Endothelial cell of umbilical vein (primary cell): ENCODE measurements around the gene DTNA. TPM values are rescaled to one million over a fixed set of nuclear protein-coding genes. Genes with fewer than 3 reads are reported as not detected.

Experiments
- BruUV-seq: library from RNA; stranded (reverse); fragments of 400-500 nt; replicated peaks from 2 replicates; lab custom pipeline; 2021; lab: Mats Ljungman, UMichigan
- CTCF ChIA-PET: fragments of 300-600, 350-600 bp; sonication (Branson Sonifier 250); formaldehyde crosslinking; loops from one replicate; lab custom pipeline; 2021; ENCODE audit warnings: antibody characterized with exemption, inconsistent platforms; lab: Charles Lee
- POLR2A ChIA-PET: fragments of 300-600, 350-600 bp; sonication (Branson Sonifier 250); formaldehyde crosslinking; loops from one replicate; lab custom pipeline; 2021; ENCODE audit warnings: antibody characterized with exemption, inconsistent platforms; lab: Charles Lee
- DNase-seq: peaks from one replicate; pipeline ENCODE4 v3.0.0-alpha.2; 2011; ENCODE audit warnings: low read depth, low spot score
- FAIRE-seq: peaks from 2 replicates; lab custom pipeline; 2011; peaks lifted over from hg19 to GRCh38; lab: Jason Lieb, UNC
- H2AFZ ChIP-seq: 2 replicates; pipeline ENCODE4 v1.6.0; 2012; ENCODE audit warnings: low read depth, low read length, control low read depth, inconsistent platforms
- H3K27ac ChIP-seq: 2 replicates; pipeline ENCODE4 v1.5.1; 2011; ENCODE audit warnings: low read depth, mild to moderate bottlenecking, control low read depth, low read length, moderate library complexity; ENCODE audit not compliant: insufficient read depth
- H3K27me3 ChIP-seq, 2 experiments: 2 replicates each; pipeline versions ENCODE4 v1.6.0 to v1.6.1; 2011; ENCODE audit warnings: low read length in 2 of 2, mixed read lengths in 1 of 2; ENCODE audit not compliant: control insufficient read depth in 2 of 2, insufficient read depth in 2 of 2
- H3K36me3 ChIP-seq, 2 experiments: 2 replicates in 1 of 2; 3 replicates in 1 of 2; pipeline ENCODE4 v1.5.1; 2011; ENCODE audit warnings: low read length in 2 of 2, mild to moderate bottlenecking in 1 of 2, moderate library complexity in 1 of 2; ENCODE audit not compliant: control insufficient read depth in 2 of 2, insufficient read depth in 2 of 2; ENCODE audit errors: extremely low read depth in 1 of 2
- H3K4me1 ChIP-seq: 3 replicates; pipeline ENCODE4 v1.5.1; 2011; ENCODE audit warnings: mild to moderate bottlenecking, low read length; ENCODE audit not compliant: control insufficient read depth, insufficient read depth; ENCODE audit errors: extremely low read depth
- H3K4me2 ChIP-seq: 2 replicates; pipeline ENCODE4 v1.6.1; 2011; ENCODE audit warnings: low read length, control low read depth, mixed read lengths; ENCODE audit not compliant: insufficient read depth
- H3K4me3 ChIP-seq, 3 experiments: fragments of 200-600 bp in 1 of 3; sonication (generic), shearing (Covaris generic) in 1 of 3; replicated peaks in 1 of 3; 2 replicates each; pipeline ENCODE4 v1.5.1; 2011 to 2016; ENCODE audit warnings: control low read depth in 3 of 3, low read length in 3 of 3, mild to moderate bottlenecking in 2 of 3, inconsistent platforms in 1 of 3, low read depth in 1 of 3, moderate library complexity in 1 of 3; ENCODE audit not compliant: insufficient read depth in 1 of 3
- H3K79me2 ChIP-seq: 2 replicates; pipeline ENCODE4 v1.6.0; 2012; ENCODE audit warnings: low read length, inconsistent platforms; ENCODE audit not compliant: control insufficient read depth, insufficient read depth
- H3K9ac ChIP-seq: replicated peaks from 2 replicates; pipeline ENCODE3; 2011; ENCODE audit warnings: low read length, control low read depth; ENCODE audit not compliant: insufficient read depth; ENCODE audit errors: extremely low read depth
- H3K9me1 ChIP-seq: replicated peaks from 3 replicates; pipeline ENCODE4 v1.6.0; 2011; ENCODE audit warnings: mild to moderate bottlenecking, low read length; ENCODE audit not compliant: control insufficient read depth, insufficient read depth; ENCODE audit errors: extremely low read depth
- H3K9me3 ChIP-seq: replicated peaks from 2 replicates; pipeline ENCODE4 v1.5.1; 2012; ENCODE audit warnings: low read length, inconsistent platforms; ENCODE audit not compliant: control insufficient read depth, insufficient read depth
- H4K20me1 ChIP-seq: replicated peaks from 2 replicates; pipeline ENCODE3; 2011; ENCODE audit warnings: mild to moderate bottlenecking, low read length; ENCODE audit not compliant: control insufficient read depth, insufficient read depth; ENCODE audit errors: extremely low read depth
- EZH2 ChIP-seq: IDR thresholded peaks from 2 replicates; pipeline ENCODE4 v1.6.1; 2012; ENCODE audit warnings: borderline replicate concordance, low read depth, mild to moderate bottlenecking, moderate library complexity, low read length, inconsistent platforms; ENCODE audit not compliant: severe bottlenecking
- FOS ChIP-seq: IDR thresholded peaks from 2 replicates; pipeline ENCODE4 v1.6.1; 2011; ENCODE audit warnings: mild to moderate bottlenecking, low read length, moderate library complexity, borderline replicate concordance; ENCODE audit not compliant: insufficient read depth
- GATA2 ChIP-seq: IDR thresholded peaks from 2 replicates; pipeline ENCODE4 v1.7.0; 2011; ENCODE audit warnings: low read depth, mild to moderate bottlenecking, moderate library complexity, mixed read lengths, low read length; ENCODE audit not compliant: insufficient read length, insufficient read depth
- JUN ChIP-seq: IDR thresholded peaks from 2 replicates; pipeline ENCODE4 v1.6.1; 2011; ENCODE audit warnings: borderline replicate concordance, low read depth; ENCODE audit not compliant: insufficient read length, insufficient read depth
- MYC ChIP-seq: IDR thresholded peaks from one replicate; pipeline ENCODE4 v1.6.1; 2011; ENCODE audit warnings: mild to moderate bottlenecking, low read depth, low read length
- POLR2A ChIP-seq: IDR thresholded peaks from 2 replicates; pipeline ENCODE4 v1.6.1; 2012; ENCODE audit warnings: low read depth, mild to moderate bottlenecking, control low read depth, low read length
- POLR2AphosphoS5 ChIP-seq: IDR thresholded peaks from 2 replicates; pipeline ENCODE4 v1.6.1; 2012; ENCODE audit warnings: low read depth, mild to moderate bottlenecking, control low read depth, low read length, moderate library complexity; ENCODE audit not compliant: insufficient read depth
- dilution Hi-C: fragments of 300-500 bp; cut with MboI; formaldehyde crosslinking; loops from one replicate; pipeline ENCODE4 v1.15.0; 2019; ENCODE audit warnings: low sequenced_read_pairs; ENCODE audit not compliant: extremely low pct_ligation_motif_present
- intact Hi-C: fragments of 100-400 bp; cut with micrococcal nuclease; formaldehyde crosslinking; loops from one replicate; pipeline ENCODE4 v1.10.0; 2022
- polyA plus RNA-seq, 4 experiments: library from polyadenylated mRNA; depleted of rRNA in 3 of 4; stranded (reverse) in 3 of 4; unstranded in 1 of 4; fragments of >200 nt; gene quantifications; 2 replicates each; pipeline versions ENCODE4 v1.2.1 to v1.2.3, GENCODE V29; 2011 to 2012; ENCODE audit warnings: missing spikeins in 1 of 4
- total RNA-seq: library from RNA; stranded (reverse); gene quantifications from 2 replicates; pipeline ENCODE4 v1.2.3, GENCODE V29; 2021
- TF ChIP-seq, protein P1 (sequence below): IDR thresholded peaks from 2 replicates; pipeline ENCODE4 v1.6.1; 2011; ENCODE audit not compliant: insufficient read depth, insufficient read length
- TF ChIP-seq, protein P2 (sequence below), 2 donors: IDR thresholded peaks; 1 replicate in 1 of 2; 2 replicates in 1 of 2; pipeline ENCODE4 v1.5.1; 2011; ENCODE audit warnings: low read length in 2 of 2, mild to moderate bottlenecking in 2 of 2, moderate library complexity in 2 of 2, control low read depth in 1 of 2, inconsistent platforms in 1 of 2, low read depth in 1 of 2; ENCODE audit not compliant: insufficient read depth in 1 of 2; ENCODE audit errors: extremely low read depth in 1 of 2

The DTNA gene
- total and polyA plus RNA-seq, 2 donors (not counting 3 experiments of a cell fraction or from before 2014, with no cell fraction given), result 6.6 to 15.3 TPM

DNA sequence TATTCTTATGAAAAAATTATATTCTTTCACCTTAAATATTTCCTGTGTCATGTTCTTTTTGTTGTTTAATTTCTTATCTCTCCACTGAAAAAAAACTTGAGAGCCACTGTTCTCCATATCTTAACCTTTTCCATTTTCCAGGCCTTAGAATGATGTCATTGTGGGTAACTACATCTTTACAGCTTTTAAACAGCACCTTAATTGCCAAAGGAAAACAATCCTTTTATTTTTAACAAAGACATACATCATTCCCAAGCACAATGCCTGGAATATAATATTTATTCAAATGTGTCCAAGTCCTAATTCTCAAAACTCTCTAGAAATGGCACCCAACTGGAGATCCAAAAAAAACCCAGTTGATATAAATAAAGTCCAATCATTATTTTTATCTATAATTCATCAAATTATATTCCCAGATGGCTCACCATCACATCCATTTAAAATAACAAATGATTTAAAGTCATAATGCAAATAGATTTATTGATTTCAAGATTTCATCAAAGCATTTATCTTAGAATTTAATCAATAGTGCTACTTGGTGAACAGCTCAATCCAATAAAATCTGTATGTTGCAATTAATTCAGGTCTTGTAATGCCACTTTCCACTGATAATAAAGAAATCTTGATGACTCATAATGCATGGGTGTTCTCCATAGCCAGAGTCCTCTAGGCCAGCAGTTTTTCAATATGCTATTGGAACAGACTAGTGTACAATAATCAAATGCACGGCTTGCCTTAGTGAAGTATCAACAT, 224.0 kb downstream of the DTNA start:
- DNase-seq, result no peak
- CTCF ChIA-PET, result no interaction called here
- dilution Hi-C loops, result no loop called here

More for the DNA sequence above, 224.0 kb downstream of the DTNA start:
- Histone ChIP-seq H3K9me1 (no peaks in the 10 kb centered on the region), H3K9ac (no peak overlapping the region), H3K36me3 (no peaks in the 10 kb centered on the region), H3K79me2 (no peaks in the 10 kb centered on the region), H3K27me3 (no peaks in the 10 kb centered on the region), H3K4me1 (peaks cover 7% of the 10 kb centered on the region), H4K20me1 (no peaks in the 10 kb centered on the region), H3K4me2 (no peak overlapping the region), H3K4me3 (no peak overlapping the region), H3K9me3 (no peaks in the 10 kb centered on the region), H2AFZ (no peak overlapping the region), H3K27ac (no peak overlapping the region)
- TF ChIP-seq, protein P1, sequence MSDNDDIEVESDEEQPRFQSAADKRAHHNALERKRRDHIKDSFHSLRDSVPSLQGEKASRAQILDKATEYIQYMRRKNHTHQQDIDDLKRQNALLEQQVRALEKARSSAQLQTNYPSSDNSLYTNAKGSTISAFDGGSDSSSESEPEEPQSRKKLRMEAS, result no peak
- TF ChIP-seq MYC (no peak), GATA2 (no peak), FOS (no peak), POLR2A (no peak), EZH2 (no peak), JUN (no peak), POLR2AphosphoS5 (no peak)
- TF ChIP-seq, protein P2, sequence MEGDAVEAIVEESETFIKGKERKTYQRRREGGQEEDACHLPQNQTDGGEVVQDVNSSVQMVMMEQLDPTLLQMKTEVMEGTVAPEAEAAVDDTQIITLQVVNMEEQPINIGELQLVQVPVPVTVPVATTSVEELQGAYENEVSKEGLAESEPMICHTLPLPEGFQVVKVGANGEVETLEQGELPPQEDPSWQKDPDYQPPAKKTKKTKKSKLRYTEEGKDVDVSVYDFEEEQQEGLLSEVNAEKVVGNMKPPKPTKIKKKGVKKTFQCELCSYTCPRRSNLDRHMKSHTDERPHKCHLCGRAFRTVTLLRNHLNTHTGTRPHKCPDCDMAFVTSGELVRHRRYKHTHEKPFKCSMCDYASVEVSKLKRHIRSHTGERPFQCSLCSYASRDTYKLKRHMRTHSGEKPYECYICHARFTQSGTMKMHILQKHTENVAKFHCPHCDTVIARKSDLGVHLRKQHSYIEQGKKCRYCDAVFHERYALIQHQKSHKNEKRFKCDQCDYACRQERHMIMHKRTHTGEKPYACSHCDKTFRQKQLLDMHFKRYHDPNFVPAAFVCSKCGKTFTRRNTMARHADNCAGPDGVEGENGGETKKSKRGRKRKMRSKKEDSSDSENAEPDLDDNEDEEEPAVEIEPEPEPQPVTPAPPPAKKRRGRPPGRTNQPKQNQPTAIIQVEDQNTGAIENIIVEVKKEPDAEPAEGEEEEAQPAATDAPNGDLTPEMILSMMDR (IDR thresholded peaks at IDR 0.05; ENCODE audit: extremely low read depth in 1 of 2, insufficient read depth in 1 of 2, low read depth in 1 of 2, low read length in 2 of 2), result no peak
- BruUV-seq, result no TSS peak
- POLR2A ChIA-PET, result no interaction called here
- FAIRE-seq, result no peak
- intact Hi-C loops, result no loop called here
